Frontal cortex (tissue), 4 donors: ENCODE data around the gene ERN1. TPM values are rescaled to one million over a fixed set of nuclear protein-coding genes. Genes with fewer than 3 reads are reported as not detected.
"Not testable (repeated sequence)": the region's sequence is repeated elsewhere in the genome, so short reads cannot be mapped to it uniquely, and the experiment has no call there.

Experiments used
- DNase-seq, 2 donors: peaks; one replicate each; pipeline ENCODE4 v3.0.0; 2012; ENCODE audit warnings: low spot score in 2 of 2
- FAIRE-seq: peaks from 2 replicates; lab custom pipeline; 2012; peaks lifted over from hg19 to GRCh38; lab: Jason Lieb, UNC
- total RNA-seq: library from RNA; depleted of rRNA; stranded (reverse); fragments of >200 nt; gene quantifications from one replicate; pipeline ENCODE4 v1.2.3, GENCODE V29; 2014
- donor health status: control.
- donor health status: control.
- donor health status: control.

The ERN1 gene
- total RNA-seq: 3.7 TPM

GRCh38 chr17:64129765-64130558 is at the start of gene ERN1:
Gene ERN1, minus strand, starts transcription at chr17:64130144. Its CDS starts 115 bp downstream, at chr17:64130029.
- DNase-seq (peak; percentile 97 to 99), FAIRE-seq (no peak)

GRCh38 chr17:64179024-64179423 is 49.1 kb upstream of the ERN1 start:
- not testable (repeated sequence) for FAIRE-seq, DNase-seq

GRCh38 chr17:64178011-64178825 is 48.3 kb upstream of the ERN1 start:
- DNase-seq (no peak), FAIRE-seq (no peak)

GRCh38 chr17:64177311-64178010 is 47.5 kb upstream of the ERN1 start:
- DNase-seq: no peak
- no peak for FAIRE-seq

- DNase-seq: no peak
- FAIRE-seq: no peak
Observed at GRCh38 chr17:64176556-64176955, 46.6 kb upstream of the ERN1 start.

- DNase-seq: peak in 1 of 2 donors; percentile 33
Observed at GRCh38 chr17:64174686-64175456, 44.9 kb upstream of the ERN1 start.

GRCh38 chr17:64173646-64174045 is 43.7 kb upstream of the ERN1 start:
- no peak for FAIRE-seq
- DNase-seq: no peak

More at GRCh38 chr17:64174686-64175456, 44.9 kb upstream of the ERN1 start:
- no peak for FAIRE-seq

- DNase-seq: no peak
- no peak for FAIRE-seq
Observed at GRCh38 chr17:64172510-64172909, 42.6 kb upstream of the ERN1 start.

GRCh38 chr17:64171041-64171440 is 41.1 kb upstream of the ERN1 start:
- no peak for DNase-seq

GRCh38 chr17:64170286-64170685 is 40.3 kb upstream of the ERN1 start:
- DNase-seq: no peak
- FAIRE-seq: no peak

More at GRCh38 chr17:64171041-64171440, 41.1 kb upstream of the ERN1 start:
- FAIRE-seq: no peak

GRCh38 chr17:64167666-64168065 is 37.7 kb upstream of the ERN1 start:
- DNase-seq, FAIRE-seq: not testable (repeated sequence)

- DNase-seq: no peak
- no peak for FAIRE-seq
Observed at GRCh38 chr17:64166876-64167275, 36.9 kb upstream of the ERN1 start.

GRCh38 chr17:64165347-64165746 is 35.4 kb upstream of the ERN1 start:
- FAIRE-seq (no peak), DNase-seq (no peak)

GRCh38 chr17:64164596-64165285 is 34.8 kb upstream of the ERN1 start:
- FAIRE-seq: no peak
- DNase-seq: no peak

GRCh38 chr17:64163468-64163867 is 33.5 kb upstream of the ERN1 start:
- FAIRE-seq: no peak
- no peak for DNase-seq

GRCh38 chr17:64162554-64162953 is 32.6 kb upstream of the ERN1 start:
- FAIRE-seq: no peak
- no peak for DNase-seq

- FAIRE-seq (no peak), DNase-seq (no peak)
Observed at GRCh38 chr17:64161380-64162176, 31.6 kb upstream of the ERN1 start.

GRCh38 chr17:64160378-64160777 is 30.4 kb upstream of the ERN1 start:
- FAIRE-seq (no peak), DNase-seq (no peak)
